Stimulated activated naive CD8-positive, alpha-beta T cell treated with anti-CD3 and anti-CD28 coated beads, Interleukin-15, amount 100 ng/mL, for 72 hours (primary cell): Measurements from ENCODE around the gene ATP6V0D1.
A peak's percentile ranks its signal among the peaks of the same experiment; 100 is the strongest.

Source experiments
- ATAC-seq: fragments of 150-1000 bp; cut with Tn5 transposase; 2 replicates; pipeline ENCODE4 v1.10.0; 2021; ENCODE audit warnings: mild to moderate bottlenecking, moderate library complexity
- DNase-seq, 2 donors: peaks; one replicate each; pipeline ENCODE4 v3.0.0; 2021 to 2022
- H3K27ac Mint-ChIP-seq, 2 donors: one replicate each; pipeline ENCODE4 v1.8.0; 2022; ENCODE audit warnings: mild to moderate bottlenecking in 2 of 2, mixed read lengths in 2 of 2, moderate library complexity in 2 of 2
- H3K27me3 Mint-ChIP-seq: one replicate; pipeline ENCODE4 v1.8.0; 2022; ENCODE audit warnings: mixed read lengths
- H3K4me1 Mint-ChIP-seq: one replicate; pipeline ENCODE4 v1.8.0; 2022; ENCODE audit warnings: mild to moderate bottlenecking, mixed read lengths
- H3K4me3 Mint-ChIP-seq, 2 donors: one replicate each; pipeline ENCODE4 v1.8.0; 2022; ENCODE audit warnings: mild to moderate bottlenecking in 2 of 2, mixed read lengths in 2 of 2, moderate library complexity in 1 of 2
- H3K9me3 Mint-ChIP-seq, 2 donors: one replicate each; pipeline ENCODE4 v1.8.0; 2022; ENCODE audit warnings: mixed read lengths in 2 of 2

Gene ATP6V0D1

DNA sequence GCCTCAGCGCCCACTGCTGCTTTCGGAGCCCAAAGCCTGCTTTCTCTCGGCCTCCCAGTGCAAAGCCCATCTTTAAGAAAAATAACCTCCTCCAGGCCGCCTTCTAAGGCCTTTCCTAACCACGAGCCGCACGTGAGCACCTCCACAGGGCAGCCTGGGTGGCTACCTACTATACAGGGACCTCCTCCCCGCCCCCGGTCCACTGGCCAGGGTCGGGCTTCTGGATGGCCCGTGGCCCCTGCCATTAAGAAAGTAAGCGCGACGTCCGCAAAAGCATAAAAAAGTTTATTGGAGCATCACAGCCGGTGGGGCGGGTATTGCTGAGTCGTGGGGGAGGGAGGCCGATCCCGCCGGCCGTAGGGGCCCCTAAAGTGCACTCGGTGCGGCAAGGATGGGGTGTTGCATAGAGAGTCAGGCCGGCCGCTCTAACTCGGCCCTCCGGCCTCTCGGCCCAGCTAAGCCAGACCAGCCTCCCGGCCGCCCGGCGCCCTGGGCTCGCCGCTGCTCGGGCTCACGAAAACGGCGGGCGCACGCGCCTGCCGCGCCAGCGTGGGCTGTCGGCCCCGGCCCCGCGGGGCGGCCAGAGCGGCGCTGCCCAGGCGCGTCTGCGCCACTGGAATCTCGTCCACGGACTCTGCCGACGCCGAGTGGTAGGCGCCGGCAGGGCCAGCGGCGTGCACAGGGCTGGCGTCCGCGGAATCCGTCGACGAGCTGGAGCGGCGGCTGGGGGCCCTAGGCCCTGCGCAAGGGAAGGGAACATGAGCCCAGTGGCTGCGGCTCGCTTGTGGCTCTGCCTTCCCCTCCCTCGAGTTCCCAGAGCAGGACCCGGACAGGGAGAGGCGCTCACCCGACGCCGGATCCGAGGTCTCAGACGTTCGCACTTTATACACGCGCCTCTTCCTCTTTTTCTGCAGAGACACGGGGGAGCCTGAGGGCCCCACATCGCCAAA is 86.5 kb downstream of the ATP6V0D1 start:
- Mint-ChIP-seq H3K4me3 (peak overlapping the region; percentile 79), H3K4me1 (peaks cover 25% of the 10 kb centered on the region), H3K27ac (no peak overlapping the region), H3K9me3 (no peaks in the 10 kb centered on the region), H3K27me3 (peaks cover 67% of the 10 kb centered on the region)
- DNase-seq: no peak
- no peak for ATAC-seq

DNA sequence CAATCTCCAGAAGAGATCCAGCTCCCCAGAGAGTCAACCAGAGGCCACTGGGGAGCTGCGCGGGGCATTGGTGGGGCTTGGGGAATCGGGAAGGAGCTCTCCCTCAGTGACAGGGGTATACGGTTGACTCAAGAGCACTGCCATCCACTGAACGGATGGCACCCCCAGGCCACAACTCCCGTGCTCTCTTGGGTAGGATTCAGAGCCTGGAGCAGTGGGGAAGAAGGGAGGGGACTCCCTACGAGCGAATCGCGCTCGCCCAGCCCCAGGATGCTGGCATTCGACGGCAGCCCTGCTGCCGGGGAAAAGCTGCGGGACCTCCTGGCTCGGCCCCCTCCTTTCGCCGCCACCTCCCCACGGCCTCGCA is 87.2 kb downstream of the ATP6V0D1 start:
- Mint-ChIP-seq H3K4me3 (peak overlapping the region; percentile 79), H3K27ac (no peak overlapping the region), H3K4me1 (peaks cover 22% of the 10 kb centered on the region), H3K27me3 (peaks cover 67% of the 10 kb centered on the region), H3K9me3 (no peaks in the 10 kb centered on the region)
- ATAC-seq (peak; percentile 3), DNase-seq (no peak)

DNA sequence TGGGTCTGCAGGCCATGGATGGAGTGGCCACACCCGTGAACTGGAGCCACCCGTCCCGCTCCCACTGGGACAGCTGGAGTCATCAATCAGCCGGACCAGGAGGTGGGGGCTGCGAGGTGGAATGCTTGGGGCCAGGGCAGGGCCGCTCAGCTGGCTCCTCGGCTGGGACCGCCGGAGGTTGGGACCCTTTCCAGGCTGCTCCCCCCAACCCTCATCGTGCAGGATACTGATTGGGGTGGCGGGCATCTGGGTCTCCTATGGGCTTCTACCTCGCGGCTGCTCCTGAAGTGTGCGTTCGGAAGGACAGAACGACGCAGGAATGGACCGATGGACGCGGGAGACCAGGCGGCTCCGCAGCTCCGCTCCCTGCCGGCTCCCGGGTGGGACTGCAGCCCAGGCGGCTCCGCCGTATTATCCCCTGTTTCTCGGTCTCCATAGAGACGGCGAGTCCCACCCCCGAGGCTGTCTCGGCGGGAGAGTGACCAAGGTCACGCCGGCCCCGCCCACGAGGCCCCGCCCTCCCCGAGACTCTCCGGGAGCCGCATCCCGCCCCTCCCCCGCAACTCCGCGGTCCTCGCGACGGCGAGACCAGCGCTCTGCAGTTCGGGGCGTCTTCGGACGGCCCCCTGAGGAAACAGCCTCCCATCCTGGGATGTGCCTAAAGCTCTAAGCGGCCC is 87.7 kb downstream of the ATP6V0D1 start, which contains the start of gene TPPP3:
TPPP3 (minus strand) TSS at position 388 of the 677 bp plus-strand sequence. CDS start 2,387 bp downstream, outside the sequence.
- H3K4me3 Mint-ChIP-seq: peak within 1 kb of the TSS; percentile 79
- H3K27me3 Mint-ChIP-seq: peaks cover 62% of the 10 kb centered on the region
- H3K27ac Mint-ChIP-seq: peak within 1 kb of the TSS; percentile 27 to 48

DNA sequence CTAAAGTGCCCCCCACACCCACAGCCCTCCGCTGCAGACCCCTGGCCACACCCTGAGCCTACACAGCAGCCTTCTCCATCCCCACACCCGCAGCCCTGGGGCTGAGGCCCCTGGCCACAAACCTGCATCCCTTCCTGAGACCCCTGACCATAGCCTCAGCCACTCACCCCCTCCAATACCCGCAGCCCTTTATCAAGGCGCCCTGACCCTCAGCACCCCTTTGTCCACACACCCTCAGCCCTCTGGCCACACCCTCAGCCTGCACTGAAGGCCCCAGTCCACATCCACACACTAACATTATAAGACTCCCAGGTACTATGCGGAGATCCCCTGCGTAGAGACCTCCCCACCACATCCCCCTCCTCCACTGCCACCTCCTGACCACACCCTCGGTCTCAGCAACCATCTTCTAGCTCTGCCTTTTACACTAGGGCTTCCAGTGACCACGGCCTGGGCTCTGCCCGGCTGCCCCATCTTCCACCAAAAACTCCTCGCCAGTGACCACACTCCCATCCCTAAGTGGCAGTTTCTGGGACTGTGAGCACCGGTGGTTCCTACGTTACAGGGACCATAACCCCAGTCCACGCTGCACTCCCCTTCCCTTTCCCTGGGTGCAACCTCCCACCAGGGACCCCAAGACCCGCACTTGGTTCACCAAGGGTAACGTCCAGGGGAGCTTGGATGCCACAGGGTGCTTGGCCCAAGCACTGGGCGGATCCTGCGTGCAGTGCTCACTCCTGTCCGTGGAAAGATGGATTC is 88.5 kb downstream of the ATP6V0D1 start:
- Mint-ChIP-seq H3K4me1 (peaks cover 22% of the 10 kb centered on the region), H3K27me3 (peaks cover 59% of the 10 kb centered on the region), H3K9me3 (no peaks in the 10 kb centered on the region), H3K4me3 (no peak overlapping the region), H3K27ac (peak overlapping the region; percentile 27 to 48)
- ATAC-seq (no peak), DNase-seq (no peak)

More for the DNA sequence above, 87.7 kb downstream of the ATP6V0D1 start, which contains the start of gene TPPP3:
- H3K9me3 Mint-ChIP-seq: no peaks in the 10 kb centered on the region
- DNase-seq (peak in 1 of 2 donors; percentile 44), ATAC-seq (peak; percentile 60)
- peaks cover 22% of the 10 kb centered on the region for H3K4me1 Mint-ChIP-seq

DNA sequence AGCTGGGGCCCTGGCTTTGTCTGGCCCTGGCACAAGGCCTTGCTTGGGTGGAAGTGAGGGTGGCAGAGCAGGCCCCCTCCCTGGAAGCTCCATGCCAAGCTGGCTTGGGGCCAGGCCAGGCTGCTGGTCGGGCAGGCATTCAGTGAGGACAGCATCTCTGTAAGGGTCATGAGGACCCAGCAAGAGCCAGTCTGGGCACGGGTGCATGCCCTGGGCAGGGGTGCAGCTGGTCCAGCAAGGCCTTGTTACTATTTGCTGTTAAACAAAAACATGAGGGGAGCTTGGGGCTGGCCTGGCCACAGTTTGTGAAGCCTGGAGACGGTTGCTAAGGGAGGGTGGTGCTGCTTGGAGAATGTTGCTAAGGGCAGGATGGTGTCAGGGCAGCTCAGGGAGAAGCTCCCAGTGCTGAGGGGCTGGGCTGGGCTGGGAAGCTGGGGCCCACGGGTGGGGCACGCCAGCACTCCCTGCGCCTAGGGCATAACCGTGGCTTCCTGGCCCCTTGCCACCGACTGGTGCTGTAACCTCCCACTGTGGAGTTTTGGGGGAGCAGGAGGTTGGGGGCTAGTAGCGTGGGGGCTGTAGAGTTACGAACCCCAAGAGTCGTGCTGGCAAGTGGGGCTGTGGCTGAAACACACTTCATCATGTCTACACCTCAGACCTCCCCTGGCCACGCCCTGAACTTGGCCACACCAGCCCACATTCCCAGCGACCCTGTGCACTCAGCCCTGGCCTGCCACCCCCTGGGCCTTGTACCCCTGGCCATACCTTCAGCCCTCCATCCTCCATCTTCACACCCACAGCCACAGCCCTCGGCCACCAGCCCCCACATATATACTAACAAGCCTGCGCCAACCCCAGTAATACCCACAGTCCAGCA is 89.3 kb downstream of the ATP6V0D1 start:
- peaks cover 59% of the 10 kb centered on the region for H3K27me3 Mint-ChIP-seq
- H3K27ac Mint-ChIP-seq: peak overlapping the region; percentile 48 to 74
- no peak for ATAC-seq
- H3K9me3 Mint-ChIP-seq: no peaks in the 10 kb centered on the region
- H3K4me1 Mint-ChIP-seq: peaks cover 22% of the 10 kb centered on the region
- DNase-seq: no peak
- no peak overlapping the region for H3K4me3 Mint-ChIP-seq

DNA sequence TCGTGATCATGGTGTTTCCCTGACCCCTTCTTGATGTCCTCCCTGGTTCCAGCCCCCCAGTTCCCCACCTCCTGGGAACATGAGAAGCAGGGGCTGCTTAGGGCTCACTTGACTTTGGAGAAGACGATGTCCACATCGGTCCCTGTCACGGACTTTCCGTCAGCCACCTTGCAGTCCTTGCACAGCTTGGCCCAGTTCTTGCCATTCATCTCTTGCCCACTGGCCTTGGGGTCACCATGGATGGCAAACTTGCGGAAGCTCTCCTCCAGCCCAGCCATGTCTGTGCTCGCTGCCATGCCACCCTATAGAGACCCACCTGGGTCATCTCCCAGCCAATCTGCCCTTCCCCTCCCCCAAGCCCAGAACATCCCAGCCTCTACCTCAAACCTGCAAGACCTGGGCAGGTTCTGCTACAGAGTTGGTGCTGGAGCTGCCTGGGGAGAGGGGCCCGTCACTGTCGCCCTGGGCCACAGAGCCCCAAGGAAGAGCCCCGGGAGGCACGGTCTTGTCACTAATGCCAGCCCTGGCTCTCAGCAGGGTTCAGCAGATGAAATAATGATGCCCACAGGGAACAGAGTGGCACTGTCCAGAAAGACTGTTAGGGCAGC is 90.0 kb downstream of the ATP6V0D1 start:
- H3K4me1 Mint-ChIP-seq: peaks cover 22% of the 10 kb centered on the region
- H3K27me3 Mint-ChIP-seq: peaks cover 56% of the 10 kb centered on the region
- H3K9me3 Mint-ChIP-seq: no peaks in the 10 kb centered on the region
- no peak for ATAC-seq
- H3K27ac Mint-ChIP-seq: no peak overlapping the region
- DNase-seq: no peak
- H3K4me3 Mint-ChIP-seq: no peak overlapping the region

DNA sequence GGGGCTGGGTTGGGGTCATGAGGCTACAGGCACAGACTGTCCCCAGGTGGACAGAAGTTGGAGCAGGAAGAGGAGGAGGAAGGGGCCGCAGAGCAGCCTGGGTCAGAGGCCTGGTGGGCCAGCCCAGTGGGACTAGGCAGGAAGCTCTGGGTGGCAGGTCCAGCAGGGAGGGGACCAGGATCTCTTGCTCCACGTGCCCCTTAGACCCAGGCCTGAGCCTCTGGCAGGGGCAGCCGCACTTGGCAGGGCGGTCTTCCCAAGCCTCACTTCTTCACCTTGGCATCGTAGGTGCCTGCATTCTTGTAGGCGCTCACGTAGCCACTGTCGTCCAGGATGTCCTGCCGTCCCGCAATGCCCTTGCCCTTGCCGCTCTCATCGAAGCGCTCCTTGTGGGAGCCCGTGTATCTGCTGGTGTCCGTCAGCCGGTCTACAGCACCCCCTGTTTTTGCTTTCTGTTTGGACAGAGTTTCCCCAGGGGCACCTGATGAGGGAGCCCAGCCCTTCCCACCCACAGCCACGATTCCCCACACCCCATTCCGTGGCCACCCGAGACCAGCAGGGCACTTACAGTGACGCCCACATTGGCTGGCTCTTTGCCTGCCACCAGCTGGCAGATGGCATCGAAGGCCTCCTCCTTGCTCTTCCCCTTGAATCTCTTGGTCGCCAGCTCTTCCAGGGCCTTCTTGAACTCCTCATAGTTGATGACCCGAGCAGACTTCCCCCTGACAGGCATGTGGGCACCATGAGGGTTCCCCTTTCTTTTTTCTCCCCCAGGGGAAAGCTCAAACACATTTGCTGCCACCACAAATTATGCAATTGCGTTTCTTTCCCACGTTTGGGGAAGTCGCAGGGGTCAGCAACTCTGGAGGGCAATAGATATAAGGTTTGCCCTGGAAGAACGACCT is 90.8 kb downstream of the ATP6V0D1 start:
- Mint-ChIP-seq H3K9me3 (no peaks in the 10 kb centered on the region), H3K4me3 (no peak overlapping the region), H3K4me1 (peaks cover 16% of the 10 kb centered on the region), H3K27me3 (peaks cover 49% of the 10 kb centered on the region), H3K27ac (peak overlapping the region in 1 of 2 donors; percentile 70)
- no peak for ATAC-seq
- DNase-seq: no peak

DNA sequence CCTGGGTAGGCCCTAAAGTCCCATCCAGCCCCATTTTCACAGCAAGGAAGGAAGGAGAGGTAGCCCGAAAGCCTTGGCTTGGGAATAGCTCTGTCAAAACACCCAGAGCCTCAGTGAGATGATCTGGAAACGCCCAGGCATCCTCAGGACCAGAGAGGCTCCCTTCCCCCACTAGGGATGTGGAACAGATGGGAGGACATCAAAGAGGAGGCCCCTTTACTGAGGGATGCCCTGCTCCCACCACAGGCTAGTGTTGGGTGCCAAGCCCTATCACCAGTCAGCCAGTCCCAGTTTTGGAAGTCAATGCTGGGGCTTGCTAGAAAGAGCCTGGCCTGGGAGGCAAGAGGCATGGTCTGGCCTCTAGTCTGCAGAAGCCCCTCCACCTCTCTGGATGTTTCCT is 92.4 kb downstream of the ATP6V0D1 start:
- no peak overlapping the region for H3K4me3 Mint-ChIP-seq

DNA sequence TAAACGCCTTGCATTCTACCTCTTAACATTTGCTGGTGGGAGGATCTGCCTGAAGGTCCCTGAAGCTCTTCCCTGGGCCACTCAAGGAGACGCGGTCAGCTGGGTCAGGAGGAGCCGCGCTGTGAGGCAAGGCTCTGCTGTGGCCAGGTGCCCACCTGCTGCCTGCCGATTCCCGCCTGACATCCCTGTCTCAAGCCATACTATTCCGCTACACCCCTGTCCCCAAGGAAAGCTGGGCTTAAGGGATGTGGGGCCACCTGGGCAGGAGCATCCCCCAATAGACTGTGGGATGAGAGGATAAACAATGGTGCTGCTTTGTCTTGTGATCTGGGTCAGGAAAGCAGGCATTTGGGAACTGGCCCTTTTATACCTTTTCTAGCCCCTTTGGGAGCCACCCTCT is 92.8 kb downstream of the ATP6V0D1 start:
- H3K27me3 Mint-ChIP-seq: peaks cover 29% of the 10 kb centered on the region
- no peak overlapping the region for H3K4me3 Mint-ChIP-seq
- DNase-seq: no peak
- no peaks in the 10 kb centered on the region for H3K4me1 Mint-ChIP-seq
- H3K27ac Mint-ChIP-seq: peak overlapping the region in 1 of 2 donors; percentile 36
- H3K9me3 Mint-ChIP-seq: no peaks in the 10 kb centered on the region
- no peak for ATAC-seq

More for the DNA sequence above, 92.4 kb downstream of the ATP6V0D1 start:
- Mint-ChIP-seq H3K9me3 (no peaks in the 10 kb centered on the region), H3K4me1 (peaks cover 3% of the 10 kb centered on the region), H3K27ac (no peak overlapping the region), H3K27me3 (peaks cover 33% of the 10 kb centered on the region)
- no peak for DNase-seq
- ATAC-seq: no peak
